Measurements from ENCODE around the gene RBM24. TPM values are rescaled to one million over a fixed set of nuclear protein-coding genes. Genes with fewer than 3 reads are reported as not detected.

The RBM24 gene
- total RNA-seq, 1 donor, result 32.4 TPM

DNA sequence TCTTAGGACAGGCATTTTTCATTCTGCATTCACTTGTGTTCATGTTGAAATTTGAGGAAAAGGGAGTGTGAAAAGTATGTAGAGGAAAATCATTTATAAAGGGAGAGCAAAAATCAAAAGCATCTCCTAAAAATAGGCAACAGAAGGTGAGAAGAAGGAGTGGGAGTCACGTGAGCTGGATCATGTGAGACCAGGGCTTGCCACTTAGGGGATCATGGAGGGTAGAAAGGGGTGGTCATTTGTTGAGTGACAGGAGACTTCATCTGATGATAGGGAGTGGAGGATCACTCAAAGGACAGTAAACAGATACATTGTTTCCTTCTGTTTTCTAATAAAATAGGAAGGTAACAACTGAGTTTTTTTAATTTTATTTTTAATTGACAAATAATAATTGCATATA, 17.1 kb downstream of the RBM24 start:
- no peak for DNase-seq (ENCODE audit: low read depth)
- no peak overlapping the region for H3K4me3 ChIP-seq (ENCODE audit: low read depth, low read length)
- TF ChIP-seq, protein P1, sequence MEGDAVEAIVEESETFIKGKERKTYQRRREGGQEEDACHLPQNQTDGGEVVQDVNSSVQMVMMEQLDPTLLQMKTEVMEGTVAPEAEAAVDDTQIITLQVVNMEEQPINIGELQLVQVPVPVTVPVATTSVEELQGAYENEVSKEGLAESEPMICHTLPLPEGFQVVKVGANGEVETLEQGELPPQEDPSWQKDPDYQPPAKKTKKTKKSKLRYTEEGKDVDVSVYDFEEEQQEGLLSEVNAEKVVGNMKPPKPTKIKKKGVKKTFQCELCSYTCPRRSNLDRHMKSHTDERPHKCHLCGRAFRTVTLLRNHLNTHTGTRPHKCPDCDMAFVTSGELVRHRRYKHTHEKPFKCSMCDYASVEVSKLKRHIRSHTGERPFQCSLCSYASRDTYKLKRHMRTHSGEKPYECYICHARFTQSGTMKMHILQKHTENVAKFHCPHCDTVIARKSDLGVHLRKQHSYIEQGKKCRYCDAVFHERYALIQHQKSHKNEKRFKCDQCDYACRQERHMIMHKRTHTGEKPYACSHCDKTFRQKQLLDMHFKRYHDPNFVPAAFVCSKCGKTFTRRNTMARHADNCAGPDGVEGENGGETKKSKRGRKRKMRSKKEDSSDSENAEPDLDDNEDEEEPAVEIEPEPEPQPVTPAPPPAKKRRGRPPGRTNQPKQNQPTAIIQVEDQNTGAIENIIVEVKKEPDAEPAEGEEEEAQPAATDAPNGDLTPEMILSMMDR (IDR thresholded peaks at IDR 0.05; ENCODE audit: insufficient read depth, low read depth, low read length), result no peak

DNA sequence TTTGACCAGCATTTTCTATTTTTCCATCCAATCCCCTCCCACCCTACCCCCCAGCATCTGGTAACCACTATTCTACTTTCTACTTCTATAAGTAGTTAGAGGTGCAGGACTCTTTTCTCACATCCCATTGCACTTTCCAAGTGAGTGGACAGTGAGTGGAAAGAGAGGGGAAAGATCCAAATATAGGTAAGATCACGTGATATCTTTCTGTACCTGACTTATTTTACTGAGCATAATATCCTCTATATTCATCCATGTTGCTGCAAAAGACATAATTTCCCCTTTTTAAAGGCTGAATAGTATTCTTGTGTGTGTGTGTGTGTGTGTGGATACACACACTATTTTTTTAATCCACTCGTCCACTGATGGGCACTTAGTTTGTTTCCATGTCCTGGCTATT, 18.1 kb downstream of the RBM24 start:
- no peak overlapping the region for H3K4me3 ChIP-seq (ENCODE audit: low read depth, low read length)
- TF ChIP-seq, protein P1 (IDR thresholded peaks at IDR 0.05; ENCODE audit: insufficient read depth, low read depth, low read length), result no peak
- DNase-seq (ENCODE audit: low read depth), result no peak

- H3K4me3 ChIP-seq (ENCODE audit: low read depth, low read length), result no peak overlapping the region
- no peak for DNase-seq (ENCODE audit: low read depth)
- TF ChIP-seq, protein P1 (IDR thresholded peaks at IDR 0.05; ENCODE audit: insufficient read depth, low read depth, low read length), result no peak
Observed at GRCh38 chr6:17299750-17300149, 18.6 kb downstream of the RBM24 start.

GRCh38 chr6:17300637-17301036, 19.5 kb downstream of the RBM24 start:
- TF ChIP-seq, protein P1 (IDR thresholded peaks at IDR 0.05; ENCODE audit: insufficient read depth, low read depth, low read length), result no peak
- no peak overlapping the region for H3K4me3 ChIP-seq (ENCODE audit: low read depth, low read length)
- DNase-seq (ENCODE audit: low read depth), result no peak

- H3K4me3 ChIP-seq (ENCODE audit: low read depth, low read length), result no peak overlapping the region
- DNase-seq (ENCODE audit: low read depth), result no peak
- TF ChIP-seq, protein P1 (IDR thresholded peaks at IDR 0.05; ENCODE audit: insufficient read depth, low read depth, low read length), result no peak
Observed at GRCh38 chr6:17303444-17303843, 22.3 kb downstream of the RBM24 start.

DNA sequence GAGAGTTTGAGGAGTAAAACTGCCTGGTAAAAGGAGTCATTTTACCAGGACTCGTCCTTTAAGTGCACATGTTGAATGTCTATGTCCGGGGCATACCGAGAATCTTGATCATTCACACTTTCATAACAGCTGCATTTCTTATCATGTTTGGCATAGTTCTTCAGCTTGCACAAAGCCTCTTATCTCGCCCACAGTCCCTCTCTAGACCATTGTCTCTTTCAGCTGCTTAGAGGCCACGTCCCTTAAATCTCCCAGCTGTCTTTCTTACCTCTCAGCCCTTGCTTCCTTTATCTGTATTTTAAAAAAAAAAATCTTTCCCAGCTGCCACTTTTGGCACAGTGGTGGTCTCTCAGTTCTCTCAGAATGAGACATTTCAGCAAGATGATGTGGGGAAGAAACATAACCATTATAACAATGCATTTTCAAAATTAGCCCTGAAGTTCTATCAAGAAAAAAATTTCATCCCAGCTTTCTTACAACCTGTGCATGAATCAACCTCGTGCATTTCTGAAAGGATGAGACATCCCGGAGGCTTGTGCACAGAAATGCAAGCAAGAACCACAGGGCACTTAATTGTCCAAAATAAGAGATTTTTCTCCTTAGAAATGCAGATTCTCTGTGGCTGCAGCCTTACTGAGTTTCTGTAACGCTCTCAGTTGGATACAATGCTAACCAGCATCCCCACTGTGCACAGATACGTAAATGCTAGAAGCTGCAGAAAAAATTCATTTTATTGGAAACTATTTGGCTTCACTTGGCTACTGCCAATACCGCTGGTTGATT, 24.2 kb downstream of the RBM24 start:
- no peak for DNase-seq (ENCODE audit: low read depth)
- TF ChIP-seq, protein P1 (IDR thresholded peaks at IDR 0.05; ENCODE audit: insufficient read depth, low read depth, low read length), result no peak
- H3K4me3 ChIP-seq (ENCODE audit: low read depth, low read length), result no peak overlapping the region
